HL-60 (cell line): ENCODE measurements around the gene MGAT4C.

ENCODE experiments used
- DNase-seq, 2 experiments: peaks; one replicate each; pipeline ENCODE4 v3.0.0-alpha.2; 2010 to 2020; ENCODE audit warnings: low read depth in 1 of 2, low spot score in 1 of 2
- H3K27ac ChIP-seq: fragments of 250-450 bp; sonication (Bioruptor Pico); replicated peaks from 2 replicates; pipeline ENCODE4 v1.5.1; 2020; ENCODE audit warnings: mild to moderate bottlenecking, moderate library complexity
- H3K27me3 ChIP-seq: fragments of 250-450 bp; sonication (Bioruptor Pico); 2 replicates; pipeline ENCODE4 v1.5.1; 2021; ENCODE audit warnings: mild to moderate bottlenecking, moderate library complexity; ENCODE audit not compliant: insufficient read depth, poor library complexity, severe bottlenecking
- H3K4me3 ChIP-seq: replicated peaks from 2 replicates; pipeline ENCODE4 v1.5.1; 2011; ENCODE audit warnings: mild to moderate bottlenecking, control low read depth, low read length; ENCODE audit not compliant: insufficient read depth
- CTCF ChIP-seq: IDR thresholded peaks from one replicate; pipeline ENCODE4 v1.5.1; 2011; ENCODE audit warnings: low read length, control low read depth, inconsistent platforms; ENCODE audit not compliant: insufficient read depth
- GABPA ChIP-seq: IDR thresholded peaks from 2 replicates; pipeline ENCODE4 v1.6.1; 2012; ENCODE audit warnings: low read depth
- POLR2AphosphoS5 ChIP-seq: IDR thresholded peaks from 2 replicates; pipeline ENCODE4 v1.6.1; 2012; ENCODE audit warnings: low read depth
- REST ChIP-seq: IDR thresholded peaks from 2 replicates; pipeline ENCODE4 v1.6.1; 2012; ENCODE audit warnings: low read depth; ENCODE audit not compliant: insufficient replicate concordance
- SPI1 ChIP-seq: IDR thresholded peaks from 2 replicates; pipeline ENCODE4 v1.6.1; 2012; ENCODE audit warnings: low read depth, mild to moderate bottlenecking, borderline replicate concordance

MGAT4C gene

GRCh38 chr12:85920324-85920947, 335.8 kb downstream of the MGAT4C start:
- no peaks in the 10 kb centered on the region for H3K27me3 ChIP-seq
- DNase-seq: no peak
- H3K27ac ChIP-seq: no peak overlapping the region
- no peak overlapping the region for H3K4me3 ChIP-seq
- TF ChIP-seq GABPA (no peak), REST (no peak), CTCF (no peak), SPI1 (no peak), POLR2AphosphoS5 (no peak)
